SK-N-SH treated with all-trans-retinoic acid at 6 μM for 48 hours (cell line): ENCODE data around the gene STEAP1.

Source experiments
- ATAC-seq: fragments of 200-7000 bp; cut with Tn5 transposase; 3 replicates; pipeline ENCODE4 v1.9.1; 2020; ENCODE audit warnings: mild to moderate bottlenecking, moderate library complexity
- ARNTL ChIP-seq: fragments of 450-650 bp; formaldehyde crosslinking; IDR thresholded peaks from 2 replicates; pipeline ENCODE4 v1.5.0; 2020; ENCODE audit warnings: low read depth, mild to moderate bottlenecking, moderate library complexity, borderline replicate concordance
- BACH2 ChIP-seq: fragments of 250-450 bp; sonication (Bioruptor Pico); IDR thresholded peaks from 2 replicates; pipeline ENCODE4 v1.9.0; 2021; ENCODE audit warnings: mild to moderate bottlenecking, borderline replicate concordance
- CSDC2 ChIP-seq: fragments of 250-450 bp; sonication (Bioruptor Pico); IDR thresholded peaks from 2 replicates; pipeline ENCODE4 v1.5.0; 2020; ENCODE audit warnings: mild to moderate bottlenecking, moderate library complexity
- ESRRG ChIP-seq: fragments of 250-450 bp; sonication (Bioruptor Pico); IDR thresholded peaks from 2 replicates; pipeline ENCODE4 v1.6.1; 2021; ENCODE audit warnings: mild to moderate bottlenecking
- GLIS3 ChIP-seq: fragments of 250-450 bp; sonication (Bioruptor Pico); IDR thresholded peaks from 2 replicates; pipeline ENCODE4 v1.5.0; 2020; ENCODE audit warnings: mild to moderate bottlenecking, moderate library complexity
- OSR1 ChIP-seq: fragments of 250-450 bp; sonication (Bioruptor Pico); IDR thresholded peaks from 2 replicates; pipeline ENCODE4 v1.8.0; 2022; ENCODE audit warnings: moderate library complexity, mild to moderate bottlenecking, inconsistent platforms
- RARB ChIP-seq: fragments of 250-450 bp; sonication (Bioruptor Pico); IDR thresholded peaks from 2 replicates; pipeline ENCODE4 v1.8.0; 2021; ENCODE audit warnings: mild to moderate bottlenecking, moderate library complexity
- SNAI2 ChIP-seq: fragments of 250-450 bp; sonication (Bioruptor Pico); IDR thresholded peaks from 2 replicates; pipeline ENCODE4 v1.5.0; 2020; ENCODE audit warnings: mild to moderate bottlenecking, moderate library complexity
- TCF4 ChIP-seq: fragments of 250-450 bp; sonication (Bioruptor Pico); IDR thresholded peaks from 2 replicates; pipeline ENCODE4 v1.8.0; 2021; ENCODE audit warnings: mild to moderate bottlenecking, moderate library complexity, borderline replicate concordance
- TOX ChIP-seq: fragments of 250-450 bp; sonication (Bioruptor Pico); IDR thresholded peaks from 2 replicates; pipeline ENCODE4 v1.8.0; 2021; ENCODE audit warnings: mild to moderate bottlenecking, moderate library complexity, borderline replicate concordance
- ZFP3 ChIP-seq: fragments of 250-450 bp; sonication (Bioruptor Pico); IDR thresholded peaks from 2 replicates; pipeline ENCODE4 v1.5.0; 2020; ENCODE audit warnings: mild to moderate bottlenecking, moderate library complexity
- ZFP30 ChIP-seq: fragments of 450-650 bp; formaldehyde crosslinking; IDR thresholded peaks from 2 replicates; pipeline ENCODE4 v1.5.0; 2022; ENCODE audit warnings: mild to moderate bottlenecking, moderate library complexity
- ZNF565 ChIP-seq: fragments of 450-650 bp; formaldehyde crosslinking; conservative IDR thresholded peaks from 2 replicates; pipeline ENCODE4 v1.5.0; 2020; ENCODE audit warnings: low read depth, mild to moderate bottlenecking, moderate library complexity
- ZNF70 ChIP-seq: fragments of 450-650 bp; formaldehyde crosslinking; IDR thresholded peaks from 2 replicates; pipeline ENCODE4 v1.5.0; 2020; ENCODE audit warnings: mild to moderate bottlenecking, moderate library complexity
- ZNF8 ChIP-seq: fragments of 450-650 bp; formaldehyde crosslinking; IDR thresholded peaks from 2 replicates; pipeline ENCODE4 v1.5.0; 2020; ENCODE audit warnings: mild to moderate bottlenecking, moderate library complexity
- TF ChIP-seq, protein P1 (sequence below): fragments of 250-450 bp; sonication (Bioruptor Pico); IDR thresholded peaks from 2 replicates; pipeline ENCODE4 v1.8.0; 2021; ENCODE audit warnings: low read depth, mild to moderate bottlenecking, moderate library complexity, borderline replicate concordance
- TF ChIP-seq, protein P2 (sequence below): fragments of 250-450 bp; sonication (Bioruptor Pico); IDR thresholded peaks from 2 replicates; pipeline ENCODE4 v1.5.1; 2020; ENCODE audit warnings: low read depth, mild to moderate bottlenecking, moderate library complexity
- TF ChIP-seq, protein P3 (sequence below): fragments of 250-450 bp; sonication (Bioruptor Pico); IDR thresholded peaks from 2 replicates; pipeline ENCODE4 v1.8.0; 2020; ENCODE audit warnings: mild to moderate bottlenecking, moderate library complexity, borderline replicate concordance
- TF ChIP-seq, protein P4 (sequence below): fragments of 250-450 bp; sonication (Bioruptor Pico); IDR thresholded peaks from 2 replicates; pipeline ENCODE4 v1.5.1; 2021; ENCODE audit warnings: mild to moderate bottlenecking, moderate library complexity
- TF ChIP-seq, protein P5 (sequence below): fragments of 250-450 bp; sonication (Bioruptor Pico); IDR thresholded peaks from 2 replicates; pipeline ENCODE4 v1.5.0; 2020; ENCODE audit warnings: mild to moderate bottlenecking, moderate library complexity

Gene STEAP1

DNA sequence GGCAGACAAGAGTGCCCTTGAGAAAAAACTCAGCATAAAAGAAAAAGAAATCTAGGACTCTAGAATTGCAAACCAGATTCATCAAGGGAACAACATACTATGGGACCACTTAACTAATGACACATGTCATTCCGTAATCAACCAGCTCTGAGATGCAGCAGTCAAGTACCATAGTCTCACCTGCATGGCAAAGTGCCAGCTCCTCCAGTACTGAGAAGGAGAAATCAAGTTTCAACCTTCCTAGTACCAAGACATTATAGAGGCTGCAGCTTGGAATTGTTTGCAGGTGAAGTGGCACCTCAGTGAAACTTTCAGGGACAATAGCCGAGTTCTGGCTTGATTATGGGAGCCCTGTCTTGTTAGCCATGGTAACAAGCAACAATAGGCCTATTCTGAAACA is 11.5 kb downstream of the STEAP1 start:
- ATAC-seq: no peak

DNA sequence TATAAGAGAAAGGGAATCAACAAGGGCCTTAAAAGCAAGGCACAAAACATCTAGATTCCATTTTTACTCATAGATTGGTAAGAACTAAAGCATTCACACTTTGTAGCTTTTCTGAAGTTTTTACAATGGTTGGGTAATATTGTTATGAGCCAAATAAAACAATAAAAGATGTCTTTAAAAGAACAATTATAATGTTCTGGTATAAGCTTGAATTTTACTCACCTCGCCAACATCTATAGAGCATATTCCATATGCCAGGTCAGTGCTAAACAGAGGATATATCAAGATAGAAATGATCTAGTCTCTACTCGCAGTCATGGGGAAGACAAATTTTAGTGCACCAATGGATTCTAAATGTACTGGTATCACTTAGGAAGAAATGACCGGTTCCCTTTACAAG is 11.9 kb downstream of the STEAP1 start:
- ATAC-seq: no peak
- TF ChIP-seq ZNF565 (CRISPR knock-in tag) (no peak), GLIS3 (no peak), BACH2 (CRISPR knock-in tag) (no peak), ZFP3 (CRISPR knock-in tag) (no peak), ZNF70 (CRISPR knock-in tag) (no peak), RARB (CRISPR knock-in tag) (no peak), ESRRG (CRISPR knock-in tag) (no peak), ARNTL (CRISPR knock-in tag) (no peak)
- TF ChIP-seq, protein P1, sequence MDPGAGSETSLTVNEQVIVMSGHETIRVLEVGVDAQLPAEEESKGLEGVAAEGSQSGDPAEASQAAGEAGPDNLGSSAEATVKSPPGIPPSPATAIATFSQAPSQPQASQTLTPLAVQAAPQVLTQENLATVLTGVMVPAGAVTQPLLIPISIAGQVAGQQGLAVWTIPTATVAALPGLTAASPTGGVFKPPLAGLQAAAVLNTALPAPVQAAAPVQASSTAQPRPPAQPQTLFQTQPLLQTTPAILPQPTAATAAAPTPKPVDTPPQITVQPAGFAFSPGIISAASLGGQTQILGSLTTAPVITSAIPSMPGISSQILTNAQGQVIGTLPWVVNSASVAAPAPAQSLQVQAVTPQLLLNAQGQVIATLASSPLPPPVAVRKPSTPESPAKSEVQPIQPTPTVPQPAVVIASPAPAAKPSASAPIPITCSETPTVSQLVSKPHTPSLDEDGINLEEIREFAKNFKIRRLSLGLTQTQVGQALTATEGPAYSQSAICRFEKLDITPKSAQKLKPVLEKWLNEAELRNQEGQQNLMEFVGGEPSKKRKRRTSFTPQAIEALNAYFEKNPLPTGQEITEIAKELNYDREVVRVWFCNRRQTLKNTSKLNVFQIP (CRISPR knock-in tag): no peak
- TF ChIP-seq, protein P2, sequence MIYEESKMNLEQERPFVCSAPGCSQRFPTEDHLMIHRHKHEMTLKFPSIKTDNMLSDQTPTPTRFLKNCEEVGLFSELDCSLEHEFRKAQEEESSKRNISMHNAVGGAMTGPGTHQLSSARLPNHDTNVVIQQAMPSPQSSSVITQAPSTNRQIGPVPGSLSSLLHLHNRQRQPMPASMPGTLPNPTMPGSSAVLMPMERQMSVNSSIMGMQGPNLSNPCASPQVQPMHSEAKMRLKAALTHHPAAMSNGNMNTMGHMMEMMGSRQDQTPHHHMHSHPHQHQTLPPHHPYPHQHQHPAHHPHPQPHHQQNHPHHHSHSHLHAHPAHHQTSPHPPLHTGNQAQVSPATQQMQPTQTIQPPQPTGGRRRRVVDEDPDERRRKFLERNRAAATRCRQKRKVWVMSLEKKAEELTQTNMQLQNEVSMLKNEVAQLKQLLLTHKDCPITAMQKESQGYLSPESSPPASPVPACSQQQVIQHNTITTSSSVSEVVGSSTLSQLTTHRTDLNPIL (CRISPR knock-in tag): no peak
- TF ChIP-seq, protein P3, sequence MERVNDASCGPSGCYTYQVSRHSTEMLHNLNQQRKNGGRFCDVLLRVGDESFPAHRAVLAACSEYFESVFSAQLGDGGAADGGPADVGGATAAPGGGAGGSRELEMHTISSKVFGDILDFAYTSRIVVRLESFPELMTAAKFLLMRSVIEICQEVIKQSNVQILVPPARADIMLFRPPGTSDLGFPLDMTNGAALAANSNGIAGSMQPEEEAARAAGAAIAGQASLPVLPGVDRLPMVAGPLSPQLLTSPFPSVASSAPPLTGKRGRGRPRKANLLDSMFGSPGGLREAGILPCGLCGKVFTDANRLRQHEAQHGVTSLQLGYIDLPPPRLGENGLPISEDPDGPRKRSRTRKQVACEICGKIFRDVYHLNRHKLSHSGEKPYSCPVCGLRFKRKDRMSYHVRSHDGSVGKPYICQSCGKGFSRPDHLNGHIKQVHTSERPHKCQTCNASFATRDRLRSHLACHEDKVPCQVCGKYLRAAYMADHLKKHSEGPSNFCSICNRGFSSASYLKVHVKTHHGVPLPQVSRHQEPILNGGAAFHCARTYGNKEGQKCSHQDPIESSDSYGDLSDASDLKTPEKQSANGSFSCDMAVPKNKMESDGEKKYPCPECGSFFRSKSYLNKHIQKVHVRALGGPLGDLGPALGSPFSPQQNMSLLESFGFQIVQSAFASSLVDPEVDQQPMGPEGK (CRISPR knock-in tag): no peak
- TF ChIP-seq, protein P4, sequence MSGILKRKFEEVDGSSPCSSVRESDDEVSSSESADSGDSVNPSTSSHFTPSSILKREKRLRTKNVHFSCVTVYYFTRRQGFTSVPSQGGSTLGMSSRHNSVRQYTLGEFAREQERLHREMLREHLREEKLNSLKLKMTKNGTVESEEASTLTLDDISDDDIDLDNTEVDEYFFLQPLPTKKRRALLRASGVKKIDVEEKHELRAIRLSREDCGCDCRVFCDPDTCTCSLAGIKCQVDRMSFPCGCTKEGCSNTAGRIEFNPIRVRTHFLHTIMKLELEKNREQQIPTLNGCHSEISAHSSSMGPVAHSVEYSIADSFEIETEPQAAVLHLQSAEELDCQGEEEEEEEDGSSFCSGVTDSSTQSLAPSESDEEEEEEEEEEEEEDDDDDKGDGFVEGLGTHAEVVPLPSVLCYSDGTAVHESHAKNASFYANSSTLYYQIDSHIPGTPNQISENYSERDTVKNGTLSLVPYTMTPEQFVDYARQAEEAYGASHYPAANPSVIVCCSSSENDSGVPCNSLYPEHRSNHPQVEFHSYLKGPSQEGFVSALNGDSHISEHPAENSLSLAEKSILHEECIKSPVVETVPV (CRISPR knock-in tag): no peak

More for the DNA sequence above, 11.5 kb downstream of the STEAP1 start:
- no peak for TF ChIP-seq OSR1 (CRISPR knock-in tag)
- TF ChIP-seq GLIS3: no peak
- TF ChIP-seq, all 23 proteins: peak for 0

DNA sequence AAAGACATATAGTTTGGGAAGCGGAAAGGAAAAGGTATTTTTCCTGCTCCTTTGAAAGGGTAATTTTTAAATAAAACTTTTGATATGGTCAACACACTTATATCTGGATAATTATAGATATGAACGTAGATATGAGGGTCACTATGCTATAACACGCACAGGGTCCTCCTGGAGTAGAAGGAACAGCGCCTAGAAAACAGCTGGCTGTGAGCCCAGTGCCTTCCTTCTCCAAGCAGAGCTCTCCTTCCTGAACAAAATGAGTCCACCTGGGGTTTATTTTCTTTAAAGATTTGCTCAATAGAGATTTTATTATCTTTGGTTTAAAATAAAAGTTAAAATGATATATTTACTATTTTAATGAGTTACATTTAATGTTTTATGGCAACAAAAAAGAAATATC is 13.1 kb downstream of the STEAP1 start:
- no peak for ATAC-seq
- TF ChIP-seq TCF4 (CRISPR knock-in tag) (no peak), ESRRG (CRISPR knock-in tag) (no peak), TOX (no peak), SNAI2 (CRISPR knock-in tag) (no peak), ZNF565 (CRISPR knock-in tag) (no peak), GLIS3 (no peak), BACH2 (CRISPR knock-in tag) (no peak), RARB (CRISPR knock-in tag) (no peak), ZFP30 (CRISPR knock-in tag) (no peak), ZNF8 (no peak), CSDC2 (no peak)
- TF ChIP-seq, protein P4 (CRISPR knock-in tag): no peak
- TF ChIP-seq, protein P5, sequence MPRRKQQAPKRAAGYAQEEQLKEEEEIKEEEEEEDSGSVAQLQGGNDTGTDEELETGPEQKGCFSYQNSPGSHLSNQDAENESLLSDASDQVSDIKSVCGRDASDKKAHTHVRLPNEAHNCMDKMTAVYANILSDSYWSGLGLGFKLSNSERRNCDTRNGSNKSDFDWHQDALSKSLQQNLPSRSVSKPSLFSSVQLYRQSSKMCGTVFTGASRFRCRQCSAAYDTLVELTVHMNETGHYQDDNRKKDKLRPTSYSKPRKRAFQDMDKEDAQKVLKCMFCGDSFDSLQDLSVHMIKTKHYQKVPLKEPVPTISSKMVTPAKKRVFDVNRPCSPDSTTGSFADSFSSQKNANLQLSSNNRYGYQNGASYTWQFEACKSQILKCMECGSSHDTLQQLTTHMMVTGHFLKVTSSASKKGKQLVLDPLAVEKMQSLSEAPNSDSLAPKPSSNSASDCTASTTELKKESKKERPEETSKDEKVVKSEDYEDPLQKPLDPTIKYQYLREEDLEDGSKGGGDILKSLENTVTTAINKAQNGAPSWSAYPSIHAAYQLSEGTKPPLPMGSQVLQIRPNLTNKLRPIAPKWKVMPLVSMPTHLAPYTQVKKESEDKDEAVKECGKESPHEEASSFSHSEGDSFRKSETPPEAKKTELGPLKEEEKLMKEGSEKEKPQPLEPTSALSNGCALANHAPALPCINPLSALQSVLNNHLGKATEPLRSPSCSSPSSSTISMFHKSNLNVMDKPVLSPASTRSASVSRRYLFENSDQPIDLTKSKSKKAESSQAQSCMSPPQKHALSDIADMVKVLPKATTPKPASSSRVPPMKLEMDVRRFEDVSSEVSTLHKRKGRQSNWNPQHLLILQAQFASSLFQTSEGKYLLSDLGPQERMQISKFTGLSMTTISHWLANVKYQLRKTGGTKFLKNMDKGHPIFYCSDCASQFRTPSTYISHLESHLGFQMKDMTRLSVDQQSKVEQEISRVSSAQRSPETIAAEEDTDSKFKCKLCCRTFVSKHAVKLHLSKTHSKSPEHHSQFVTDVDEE: no peak
